Activated CD8-positive, alpha-beta T cell treated with anti-CD3 and anti-CD28 coated beads for 36 hours (primary cell): ENCODE measurements around the gene NUP188. TPM values are rescaled to one million over a fixed set of nuclear protein-coding genes. Genes with fewer than 3 reads are reported as not detected.

Experiments used
- ATAC-seq: fragments of 200-7000 bp; cut with Tn5 transposase; one replicate; pipeline ENCODE4 v1.10.0; 2021; ENCODE audit warnings: mild to moderate bottlenecking, moderate library complexity
- CTCF ChIA-PET: fragments of 350-600 bp; sonication (Branson Sonifier 250); formaldehyde crosslinking; loops from one replicate; lab custom pipeline; 2021; ENCODE audit warnings: antibody characterized with exemption; lab: Charles Lee
- POLR2A ChIA-PET: fragments of 350-600 bp; sonication (Branson Sonifier 250); formaldehyde crosslinking; loops from one replicate; lab custom pipeline; 2021; ENCODE audit warnings: antibody characterized with exemption; lab: Charles Lee
- DNase-seq: peaks from one replicate; pipeline ENCODE4 v3.0.0-alpha.2; 2020
- H3K27ac Mint-ChIP-seq: one replicate; pipeline ENCODE4 v1.8.0; 2021; ENCODE audit warnings: mild to moderate bottlenecking, mixed read lengths
- H3K27me3 Mint-ChIP-seq: one replicate; pipeline ENCODE4 v1.8.0; 2021; ENCODE audit warnings: mixed read lengths
- H3K36me3 Mint-ChIP-seq: one replicate; pipeline ENCODE4 v1.8.0; 2021; ENCODE audit warnings: low read depth, mixed read lengths
- H3K4me1 Mint-ChIP-seq: one replicate; pipeline ENCODE4 v1.8.0; 2021; ENCODE audit warnings: low read depth, mixed read lengths
- H3K4me3 Mint-ChIP-seq: one replicate; pipeline ENCODE4 v1.8.0; 2021; ENCODE audit warnings: mild to moderate bottlenecking, moderate library complexity, mixed read lengths
- H3K9me3 Mint-ChIP-seq: one replicate; pipeline ENCODE4 v1.8.0; 2021; ENCODE audit warnings: mixed read lengths
- CTCF ChIP-seq: fragments of 200-600 bp; IDR thresholded peaks from one replicate; pipeline ENCODE4 v1.8.0; 2022; ENCODE audit warnings: antibody characterized with exemption, mild to moderate bottlenecking
- intact Hi-C: fragments of 100-400 bp; cut with micrococcal nuclease; formaldehyde crosslinking; loops from one replicate; pipeline ENCODE4 v1.10.0; 2022
- total RNA-seq, 2 experiments: library from RNA; stranded (reverse); gene quantifications; one replicate each; pipeline ENCODE4 v1.2.3, GENCODE V29; 2021

The NUP188 gene
- total RNA-seq, 2 experiments from 2014 or later: 96.2 to 110 TPM

GRCh38 chr9:128995791-128996190 lies 48.3 kb downstream of the NUP188 start:
- intact Hi-C loops: no loop called here
- H3K4me1 Mint-ChIP-seq: no peaks in the 10 kb centered on the region
- H3K27ac Mint-ChIP-seq: no peak overlapping the region
- TF ChIP-seq CTCF: no peak
- H3K9me3 Mint-ChIP-seq: no peaks in the 10 kb centered on the region
- no peak for DNase-seq
- no peak for ATAC-seq
- H3K27me3 Mint-ChIP-seq: no peaks in the 10 kb centered on the region
- POLR2A ChIA-PET: interaction anchor here (1.3 kb wide), 1 partner anchor 28 kb away, joined by 3 read pairs; no protein-coding TSS in a partner anchor
- H3K4me3 Mint-ChIP-seq: no peak overlapping the region
- H3K36me3 Mint-ChIP-seq: peaks cover 57% of the 10 kb centered on the region
- CTCF ChIA-PET: interaction anchor here (1.3 kb wide), 1 partner anchor 12 kb away, joined by 3 read pairs; no protein-coding TSS in a partner anchor

- ChIA-PET POLR2A (interaction anchor here (1.5 kb wide), 1 partner anchor 30 kb away, joined by 3 read pairs; no protein-coding TSS in a partner anchor), CTCF (interaction anchor here (1.3 kb wide), 1 partner anchor 9 kb away, joined by 4 read pairs; no protein-coding TSS in a partner anchor)
- Mint-ChIP-seq H3K9me3 (no peaks in the 10 kb centered on the region), H3K36me3 (peaks cover 63% of the 10 kb centered on the region), H3K27me3 (no peaks in the 10 kb centered on the region), H3K4me1 (no peaks in the 10 kb centered on the region), H3K27ac (no peak overlapping the region), H3K4me3 (no peak overlapping the region)
- ATAC-seq: no peak
- no peak for DNase-seq
- TF ChIP-seq CTCF: no peak
- intact Hi-C loops: no loop called here
Measured at GRCh38 chr9:128998462-128998861, 51.0 kb downstream of the NUP188 start.

GRCh38 chr9:128999581-129000206 lies 52.2 kb downstream of the NUP188 start:
- no peak for TF ChIP-seq CTCF
- ChIA-PET POLR2A (interaction anchor here (0.9 kb wide), 1 partner anchor 8 kb away, joined by 3 read pairs; no protein-coding TSS in a partner anchor), CTCF (no interaction called here)
- ATAC-seq (no peak), DNase-seq (no peak)
- intact Hi-C loops: no loop called here
- Mint-ChIP-seq H3K27ac (no peak overlapping the region), H3K4me1 (no peaks in the 10 kb centered on the region), H3K36me3 (peaks cover 54% of the 10 kb centered on the region), H3K9me3 (no peaks in the 10 kb centered on the region), H3K4me3 (no peak overlapping the region), H3K27me3 (no peaks in the 10 kb centered on the region)

GRCh38 chr9:129001504-129002325 lies 54.2 kb downstream of the NUP188 start:
- no peaks in the 10 kb centered on the region for H3K9me3 Mint-ChIP-seq
- DNase-seq: no peak
- H3K36me3 Mint-ChIP-seq: peaks cover 55% of the 10 kb centered on the region
- no peak overlapping the region for H3K27ac Mint-ChIP-seq
- no peak for TF ChIP-seq CTCF
- CTCF ChIA-PET: no interaction called here
- H3K4me3 Mint-ChIP-seq: no peak overlapping the region
- POLR2A ChIA-PET: interaction anchor here (0.8 to 1.0 kb wide), 4 partner anchors 31 to 376 kb away, joined by 3 to 4 read pairs (median 3); no protein-coding TSS in a partner anchor
- H3K27me3 Mint-ChIP-seq: no peaks in the 10 kb centered on the region
- intact Hi-C loops: no loop called here
- no peak for ATAC-seq
- no peaks in the 10 kb centered on the region for H3K4me1 Mint-ChIP-seq
